SK-N-SH (cell line): ENCODE data around the gene APEH. TPM values are rescaled to one million over a fixed set of nuclear protein-coding genes. Genes with fewer than 3 reads are reported as not detected.

Experiments
- CTCF ChIA-PET: fragments of 300-600, 350-600 bp; formaldehyde crosslinking; extraction: SDS; loops from one replicate; lab custom pipeline; 2021; lab: Yijun Ruan, JAX
- POLR2A ChIA-PET: fragments of 350-600 bp; sonication (Branson Sonifier 250); formaldehyde crosslinking; extraction: SDS; loops from one replicate; lab custom pipeline; 2020; ENCODE audit warnings: antibody characterized with exemption, inconsistent platforms; lab: Yijun Ruan, JAX
- DNase-seq: peaks from one replicate; pipeline ENCODE4 v3.0.0; 2012
- H2AFZ ChIP-seq: fragments of 200-600 bp; sonication (generic); 2 replicates; pipeline ENCODE4 v1.8.1; 2016; ENCODE audit warnings: antibody characterized with exemption, mild to moderate bottlenecking, low read depth
- H3F3A ChIP-seq: fragments of 200-600 bp; sonication (generic); replicated peaks from 2 replicates; pipeline ENCODE3; 2016; ENCODE audit warnings: antibody characterized with exemption, mild to moderate bottlenecking; ENCODE audit not compliant: insufficient read depth
- H3K27ac ChIP-seq, 2 experiments: fragments of 200-500 bp in 1 of 2; fragments of 200-600 bp in 1 of 2; sonication (Bioruptor generic) in 1 of 2; sonication (generic), shearing (Covaris generic) in 1 of 2; 2 replicates each; pipeline versions ENCODE4 v1.5.1 to v1.6.1; 2014 to 2016; ENCODE audit warnings: low read depth in 2 of 2, inconsistent platforms in 1 of 2, low read length in 1 of 2, mild to moderate bottlenecking in 1 of 2, mixed read lengths in 1 of 2
- H3K27me3 ChIP-seq: fragments of 200-600 bp; sonication (generic), shearing (Covaris generic); 2 replicates; pipeline ENCODE4 v1.6.1; 2016; ENCODE audit warnings: mixed run types; ENCODE audit not compliant: insufficient read depth
- H3K36me3 ChIP-seq, 2 experiments: fragments of 200-500 bp in 1 of 2; fragments of 200-600 bp in 1 of 2; sonication (Bioruptor generic) in 1 of 2; sonication (generic) in 1 of 2; replicated peaks in 1 of 2; 2 replicates each; pipeline versions ENCODE3 to v1.5.1; 2014 to 2016; ENCODE audit warnings: low read length in 1 of 2, mild to moderate bottlenecking in 1 of 2; ENCODE audit not compliant: insufficient read depth in 2 of 2, control insufficient read depth in 1 of 2
- H3K4me1 ChIP-seq, 2 experiments: fragments of 200-500 bp in 1 of 2; fragments of 200-600 bp in 1 of 2; sonication (Bioruptor generic) in 1 of 2; sonication (generic), shearing (Covaris generic) in 1 of 2; 2 replicates each; pipeline versions ENCODE4 v1.5.1 to v1.6.1; 2014 to 2016; ENCODE audit warnings: low read depth in 1 of 2, low read length in 1 of 2, mixed run types in 1 of 2; ENCODE audit not compliant: insufficient read depth in 2 of 2, control insufficient read depth in 1 of 2
- H3K4me2 ChIP-seq: fragments of 200-600 bp; sonication (generic), shearing (Covaris generic); 2 replicates; pipeline ENCODE4 v1.6.1; 2017; ENCODE audit warnings: mixed run types
- H3K4me3 ChIP-seq, 2 experiments: fragments of 200-500 bp in 1 of 2; fragments of 200-600 bp in 1 of 2; sonication (Bioruptor generic) in 1 of 2; sonication (generic), shearing (Covaris generic) in 1 of 2; 2 replicates each; pipeline versions ENCODE4 v1.5.1 to v1.8.1; 2014 to 2016; ENCODE audit warnings: low read depth in 2 of 2, inconsistent platforms in 1 of 2, low read length in 1 of 2, mild to moderate bottlenecking in 1 of 2, mixed read lengths in 1 of 2, moderate library complexity in 1 of 2
- H3K79me2 ChIP-seq: fragments of 200-600 bp; sonication (generic); 2 replicates; pipeline ENCODE4 v1.8.1; 2017; ENCODE audit warnings: mild to moderate bottlenecking; ENCODE audit not compliant: insufficient read depth
- H3K9ac ChIP-seq: fragments of 200-600 bp; sonication (generic); 2 replicates; pipeline ENCODE4 v1.6.1; 2017; ENCODE audit warnings: mixed run types
- H3K9me2 ChIP-seq: fragments of 200-600 bp; sonication (generic); 2 replicates; pipeline ENCODE4 v1.6.1; 2017; ENCODE audit warnings: mixed run types
- H3K9me3 ChIP-seq: fragments of 200-600 bp; sonication (generic); 2 replicates; pipeline ENCODE4 v1.6.1; 2017; ENCODE audit warnings: mixed run types, mild to moderate bottlenecking, moderate library complexity
- H4K20me1 ChIP-seq: fragments of 200-600 bp; sonication (generic); 2 replicates; pipeline ENCODE4 v1.6.1; 2017; ENCODE audit warnings: mild to moderate bottlenecking, mixed run types; ENCODE audit not compliant: insufficient read depth
- ELF1 ChIP-seq: IDR thresholded peaks from 2 replicates; pipeline ENCODE4 v1.4.0; 2012
- EP300 ChIP-seq, 2 experiments: IDR thresholded peaks; 2 replicates each; pipeline versions ENCODE4 v1.4.0 to v1.6.1; 2012; ENCODE audit warnings: borderline replicate concordance in 1 of 2, low read depth in 1 of 2, low read length in 1 of 2
- FOSL2 ChIP-seq: IDR thresholded peaks from 2 replicates; pipeline ENCODE4 v1.4.0; 2012; ENCODE audit warnings: low read depth, mild to moderate bottlenecking, moderate library complexity, borderline replicate concordance
- FOXJ3 ChIP-seq: sonication (generic); formaldehyde crosslinking; IDR thresholded peaks from 2 replicates; pipeline ENCODE4 v1.5.1; 2020; ENCODE audit warnings: mild to moderate bottlenecking, missing genetic modification reagents
- FOXM1 ChIP-seq: IDR thresholded peaks from 2 replicates; pipeline ENCODE4 v1.4.0; 2012; ENCODE audit warnings: low read depth, mild to moderate bottlenecking
- GATA2 ChIP-seq: sonication (generic); formaldehyde crosslinking; IDR thresholded peaks from 2 replicates; pipeline ENCODE4 v1.5.0; 2020; ENCODE audit warnings: mild to moderate bottlenecking, missing genetic modification reagents
- MAX ChIP-seq: IDR thresholded peaks from 2 replicates; pipeline ENCODE4 v1.4.0; 2012; ENCODE audit warnings: low read depth
- MEF2A ChIP-seq: IDR thresholded peaks from 2 replicates; pipeline ENCODE4 v1.4.0; 2012; ENCODE audit warnings: low read depth, borderline replicate concordance
- MXI1 ChIP-seq: IDR thresholded peaks from 2 replicates; pipeline ENCODE4 v1.6.1; 2012; ENCODE audit warnings: mild to moderate bottlenecking, low read depth, low read length, improper control_type of control experiment
- NRF1 ChIP-seq: IDR thresholded peaks from 2 replicates; pipeline ENCODE4 v1.6.1; 2012; ENCODE audit warnings: low read depth, mild to moderate bottlenecking, low read length
- POLR2AphosphoS5 ChIP-seq: IDR thresholded peaks from 2 replicates; pipeline ENCODE4 v1.6.1; 2012; ENCODE audit warnings: low read depth, low read length
- REST ChIP-seq: IDR thresholded peaks from 2 replicates; pipeline ENCODE4 v1.6.1; 2012; ENCODE audit warnings: mild to moderate bottlenecking, low read depth, low read length, moderate library complexity
- RFX5 ChIP-seq: IDR thresholded peaks from 2 replicates; pipeline ENCODE4 v1.6.1; 2012; ENCODE audit warnings: mild to moderate bottlenecking, improper control_type of control experiment, low read length
- SMC3 ChIP-seq: IDR thresholded peaks from 2 replicates; pipeline ENCODE4 v1.6.1; 2012; ENCODE audit warnings: low read depth, low read length, improper control_type of control experiment
- TCF12 ChIP-seq: IDR thresholded peaks from 2 replicates; pipeline ENCODE4 v1.4.0; 2012
- USF1 ChIP-seq: IDR thresholded peaks from 2 replicates; pipeline ENCODE4 v1.4.0; 2012; ENCODE audit warnings: low read depth, borderline replicate concordance
- USF2 ChIP-seq: fragments of 150-350 bp; IDR thresholded peaks from 2 replicates; pipeline ENCODE4 v1.6.1; 2017; ENCODE audit warnings: antibody characterized with exemption, low read length, low read depth, borderline replicate concordance
- ZBTB33 ChIP-seq: IDR thresholded peaks from 2 replicates; pipeline ENCODE4 v1.4.0; 2012; ENCODE audit warnings: low read depth, borderline replicate concordance
- WGBS: methylation state at CpG from one replicate; pipeline ENCODE4 v1.1.6; 2017; ENCODE audit warnings: low lambda C conversion rate; 5-methylcytosine and 5-hydroxymethylcytosine counted together
- polyA plus RNA-seq, 3 experiments: library from polyadenylated mRNA; depleted of rRNA; stranded (reverse); fragments of >200 nt; gene quantifications; 2 replicates each; pipeline ENCODE4 v1.2.3, GENCODE V29; 2012

Gene APEH
- polyA plus RNA-seq, 1 of the 3 experiments (the other 2 are of a cell fraction) = 112 TPM

GRCh38 chr3:49652903-49653415 is 21.2 kb upstream of the APEH start:
- 71% methylated on average over 11 of the region's 21 CpGs for WGBS
- no peaks in the 10 kb centered on the region for H3K9me3 ChIP-seq
- no peaks in the 10 kb centered on the region for H3K9me2 ChIP-seq
- H3K4me3 ChIP-seq = no peak overlapping the region
- no peak overlapping the region for H3K27ac ChIP-seq
- DNase-seq = no peak
- no peaks in the 10 kb centered on the region for H3F3A ChIP-seq
- H3K36me3 ChIP-seq = no peaks in the 10 kb centered on the region
- H3K9ac ChIP-seq = no peak overlapping the region
- TF ChIP-seq ZBTB33 (no peak), GATA2 (CRISPR knock-in tag) (no peak), FOXM1 (no peak), NRF1 (no peak), EP300 (IDR thresholded peaks at IDR 0.05; ENCODE audit: borderline replicate concordance in 1 of 2, low read depth in 1 of 2, low read length in 1 of 2) (no peak), ELF1 (no peak), POLR2AphosphoS5 (no peak), USF1 (no peak), REST (no peak), SMC3 (no peak), MAX (no peak), RFX5 (no peak), FOXJ3 (no peak), FOSL2 (no peak), MXI1 (no peak), TCF12 (no peak), USF2 (no peak), MEF2A (no peak)
- ChIA-PET CTCF (interaction anchor here (0.9 to 1.7 kb wide), 2 partner anchors 18 to 113 kb away, joined by 3 to 7 read pairs; no protein-coding TSS in a partner anchor), POLR2A (no interaction called here)
- H4K20me1 ChIP-seq = no peaks in the 10 kb centered on the region
- no peaks in the 10 kb centered on the region for H3K27me3 ChIP-seq
- no peak overlapping the region for H3K4me2 ChIP-seq
- H2AFZ ChIP-seq = no peak overlapping the region
- H3K79me2 ChIP-seq = no peaks in the 10 kb centered on the region
- H3K4me1 ChIP-seq = peaks cover 0 to 8% of the 10 kb centered on the region in 2 experiments; a peak in 1 of 4 replicates
